PC-3 (cell line): ENCODE measurements around the gene CDC25B.

Experiments
- EZH2 ChIP-seq: fragments of 300-600 bp; sonication (generic); IDR thresholded peaks from one replicate; pipeline ENCODE4 v1.6.1; 2017; ENCODE audit warnings: antibody characterized with exemption, mild to moderate bottlenecking, low read length; ENCODE audit not compliant: unreplicated experiment
- EZH2phosphoT487 ChIP-seq: fragments of 300-600 bp; sonication (generic); IDR thresholded peaks from 2 replicates; pipeline ENCODE4 v1.6.1; 2018; ENCODE audit warnings: mild to moderate bottlenecking, antibody characterized with exemption, low read length, borderline replicate concordance
- TF ChIP-seq, protein P1 (sequence below): fragments of 300-600 bp; sonication (generic); conservative IDR thresholded peaks from 2 replicates; pipeline ENCODE4 v1.5.1; 2017; ENCODE audit warnings: antibody characterized with exemption, low read depth, mild to moderate bottlenecking, low read length

- TF ChIP-seq EZH2 (no peak), EZH2phosphoT487 (no peak)
- TF ChIP-seq, protein P1, sequence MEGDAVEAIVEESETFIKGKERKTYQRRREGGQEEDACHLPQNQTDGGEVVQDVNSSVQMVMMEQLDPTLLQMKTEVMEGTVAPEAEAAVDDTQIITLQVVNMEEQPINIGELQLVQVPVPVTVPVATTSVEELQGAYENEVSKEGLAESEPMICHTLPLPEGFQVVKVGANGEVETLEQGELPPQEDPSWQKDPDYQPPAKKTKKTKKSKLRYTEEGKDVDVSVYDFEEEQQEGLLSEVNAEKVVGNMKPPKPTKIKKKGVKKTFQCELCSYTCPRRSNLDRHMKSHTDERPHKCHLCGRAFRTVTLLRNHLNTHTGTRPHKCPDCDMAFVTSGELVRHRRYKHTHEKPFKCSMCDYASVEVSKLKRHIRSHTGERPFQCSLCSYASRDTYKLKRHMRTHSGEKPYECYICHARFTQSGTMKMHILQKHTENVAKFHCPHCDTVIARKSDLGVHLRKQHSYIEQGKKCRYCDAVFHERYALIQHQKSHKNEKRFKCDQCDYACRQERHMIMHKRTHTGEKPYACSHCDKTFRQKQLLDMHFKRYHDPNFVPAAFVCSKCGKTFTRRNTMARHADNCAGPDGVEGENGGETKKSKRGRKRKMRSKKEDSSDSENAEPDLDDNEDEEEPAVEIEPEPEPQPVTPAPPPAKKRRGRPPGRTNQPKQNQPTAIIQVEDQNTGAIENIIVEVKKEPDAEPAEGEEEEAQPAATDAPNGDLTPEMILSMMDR = no peak
These were observed 12.4 kb downstream of the CDC25B start for GRCh38 chr20:3808544-3808943.
